Measurements from ENCODE around the gene PPOX. TPM values are rescaled to one million over a fixed set of nuclear protein-coding genes. Genes with fewer than 3 reads are reported as not detected.

PPOX gene
- total and polyA plus RNA-seq, 11 donors: 9.7 to 24.3 (median 13.7) TPM

- Histone ChIP-seq H3K27me3 (no peaks in the 10 kb centered on the region), H3K4me3 (peak overlapping the region; percentile 13 to 62 (median 56)), H3K4me1 (peaks cover 3 to 89% (median 66%) of the 10 kb centered on the region in 12 donors), H3K36me3 (peaks cover 0 to 30% (median 0%) of the 10 kb centered on the region in 9 donors), H3K27ac (peak overlapping the region; percentile 93 to 99 (median 97)), H3K9me3 (no peaks in the 10 kb centered on the region)
- ATAC-seq (no peak), DNase-seq (peak in 4 of 5 donors; percentile 49 to 71 (median 52))
- intact Hi-C loops (cut with DNase I): loop anchor here in 1 of 10 donors (10.0 kb wide), 1 partner anchor 186 kb away; no protein-coding TSS in a partner anchor
- WGBS, 4 donors: 23 to 33% (median 26%) methylated on average over 17 to 20 of the region's 20 CpGs
- TF ChIP-seq POLR2A (IDR thresholded peaks at IDR 0.05) (no peak), CTCF (IDR thresholded peaks at IDR 0.05) (peak in 1 of 12 donors; percentile 8)
Measured at GRCh38 chr1:161198194-161198896, 32.1 kb downstream of the PPOX start.

- intact Hi-C loops (cut with DNase I): loop anchor here in 1 of 10 donors (10.0 kb wide), 1 partner anchor 186 kb away; no protein-coding TSS in a partner anchor
- TF ChIP-seq POLR2A (IDR thresholded peaks at IDR 0.05) (peak; percentile 8 to 83), CTCF (IDR thresholded peaks at IDR 0.05) (no peak)
- DNase-seq (peak; percentile 74 to 87 (median 80)), ATAC-seq (peak in 3 of 4 donors; percentile 24 to 45 (median 31))
- Histone ChIP-seq H3K27me3 (no peaks in the 10 kb centered on the region), H3K27ac (peak within 1 kb of the TSS; percentile 93 to 99 (median 97)), H3K36me3 (peaks cover 0 to 30% (median 6%) of the 10 kb centered on the region in 9 donors), H3K4me3 (peak within 1 kb of the TSS; percentile 13 to 62 (median 56)), H3K9me3 (no peaks in the 10 kb centered on the region), H3K4me1 (peaks cover 6 to 90% (median 67%) of the 10 kb centered on the region in 12 donors)
- 51 to 55% (median 52%) methylated on average over 11 of the region's 11 CpGs for WGBS, 4 donors
Measured at GRCh38 chr1:161198897-161199431, 32.7 kb downstream of the PPOX start, which contains the start of gene ADAMTS4. Gene ADAMTS4, minus strand, starts transcription at chr1:161199054. Its CDS starts 427 bp downstream, at chr1:161198627.

GRCh38 chr1:161199506-161200139 lies 33.4 kb downstream of the PPOX start:
- peak overlapping the region in 2 of 12 donors; percentile 4 to 60 for H3K4me3 ChIP-seq
- ATAC-seq (no peak), DNase-seq (peak in 1 of 5 donors; percentile 64)
- intact Hi-C loops (cut with DNase I): loop anchor here in 2 of 10 donors (5.0 to 10.0 kb wide), 2 partner anchors 183 to 185 kb away; no protein-coding TSS in a partner anchor
- peaks cover 0 to 32% (median 12%) of the 10 kb centered on the region in 9 donors for H3K36me3 ChIP-seq
- 43 to 48% (median 47%) methylated on average over 5 of the region's 5 CpGs for WGBS, 4 donors
- H3K9me3 ChIP-seq: no peaks in the 10 kb centered on the region
- H3K27ac ChIP-seq: peak overlapping the region; percentile 93 to 99 (median 97)
- peaks cover 6 to 90% (median 71%) of the 10 kb centered on the region in 12 donors for H3K4me1 ChIP-seq
- no peak for TF ChIP-seq CTCF (IDR thresholded peaks at IDR 0.05)
- no peak for TF ChIP-seq POLR2A (IDR thresholded peaks at IDR 0.05)
- H3K27me3 ChIP-seq: no peaks in the 10 kb centered on the region
